Heart left ventricle (tissue), 16 donors: Measurements from ENCODE around the gene NEURL4. TPM values are rescaled to one million over a fixed set of nuclear protein-coding genes. Genes with fewer than 3 reads are reported as not detected.

Experiments
- ATAC-seq, 4 donors: fragments of 200-7000 bp; cut with Tn5 transposase; one replicate each; pipeline ENCODE4 v1.9.1; 2020 to 2022; ENCODE audit warnings: moderate library complexity in 4 of 4, mild to moderate bottlenecking in 3 of 4, moderate number of reproducible peaks in 1 of 4
- DNase-seq, 5 donors: peaks; one replicate each; pipeline ENCODE4 v3.0.0-alpha.2; 2020
- H3K27ac ChIP-seq, 12 donors: fragments of 200-600 bp; sonication (generic) in 4 of 12; one replicate each; pipeline versions ENCODE4 v1.5.0 to v1.8.0; 2016 to 2022; ENCODE audit warnings: mild to moderate bottlenecking in 2 of 12
- H3K27me3 ChIP-seq, 9 donors: fragments of 200-600 bp; sonication (generic) in 2 of 9; one replicate each; pipeline versions ENCODE4 v1.5.1 to v1.8.0; 2016 to 2022; ENCODE audit warnings: mild to moderate bottlenecking in 3 of 9
- H3K36me3 ChIP-seq, 9 donors: fragments of 200-600 bp; sonication (generic) in 2 of 9; one replicate each; pipeline versions ENCODE4 v1.5.0 to v1.8.0; 2018 to 2022; ENCODE audit warnings: mild to moderate bottlenecking in 2 of 9
- H3K4me1 ChIP-seq, 12 donors: fragments of 200-600 bp; sonication (generic) in 4 of 12; one replicate each; pipeline versions ENCODE4 v1.5.0 to v1.8.0; 2016 to 2022; ENCODE audit warnings: mild to moderate bottlenecking in 3 of 12
- H3K4me3 ChIP-seq, 12 donors: fragments of 200-600 bp; sonication (generic) in 4 of 12; one replicate each; pipeline versions ENCODE4 v1.5.0 to v1.8.0; 2017 to 2022; ENCODE audit warnings: mild to moderate bottlenecking in 9 of 12, moderate library complexity in 4 of 12
- H3K9me3 ChIP-seq, 12 donors: fragments of 200-600 bp; sonication (generic) in 4 of 12; one replicate each; pipeline versions ENCODE4 v1.5.0 to v1.8.0; 2016 to 2022; ENCODE audit warnings: mild to moderate bottlenecking in 1 of 12
- CTCF ChIP-seq, 12 donors: fragments of 200-600 bp; sonication (generic) in 4 of 12; IDR thresholded peaks; one replicate each; pipeline versions ENCODE4 v1.5.0 to v1.8.0; 2018 to 2022; ENCODE audit warnings: antibody characterized with exemption in 12 of 12, mild to moderate bottlenecking in 5 of 12
- POLR2A ChIP-seq, 2 donors: fragments of 450-650 bp; IDR thresholded peaks; one replicate each; pipeline ENCODE4 v1.6.1; 2017; ENCODE audit warnings: antibody characterized with exemption in 2 of 2, mild to moderate bottlenecking in 2 of 2, moderate library complexity in 2 of 2
- WGBS, 4 donors: extraction: QIAGEN DNeasy Blood & Tissue Kit in 2 of 4; methylation state at CpG; one replicate each; pipeline versions ENCODE4 v1.1.5 to v1.1.7; 2013 to 2018; 5-methylcytosine and 5-hydroxymethylcytosine counted together
- intact Hi-C, 10 donors: fragments of 100-400 bp; cut with DNase I; formaldehyde crosslinking; loops; one replicate each; pipeline versions ENCODE4 v1.11.1 to v1.14.2; 2022
- polyA plus RNA-seq, 2 donors: library from polyadenylated mRNA; stranded (reverse); fragments of 200-250 nt; gene quantifications; one replicate each; pipeline ENCODE4 v1.2.3, GENCODE V29; 2013
- total RNA-seq, 9 donors: library from RNA; depleted of rRNA in 2 of 9; stranded (reverse); fragments of >200 nt in 2 of 9; fragmentation: NEBNext Ultra II Directional in 3 of 9; extraction: Animal tissue kit (Norgen Biotek cat#: 25700) in 3 of 9; gene quantifications; one replicate each; pipeline versions ENCODE4 v1.1.0 to v1.2.4, GENCODE V29; 2016 to 2023
- donor health status: ischemic (EF 13 %, LVEDD 7.1; RV severe dilation, severe dysfunction).
- donor health status: healthy with polysubstance abuse.
- donor health status: DM: no; HTN: yes; CAD: no.
- donor health status: DM: no; HTN: no; CAD: no.
- donor health status: ischemic (EF 25% LVEDD 6.9; RV normal size, moderate dysfunction).
- donor health status: ischemic (EF 25% LVEDD 5.7; RV mildly dilated, moderate dysfunction).
- donor health status: healthy.
- donor health status: DM: yes; HTN: yes; CAD: no.
- donor health status: ischemic (EF 35%, LVEDD 5.7; RV mildly dilated, moderate dysfunction).
- donor health status: nonischemic (EF 11% LVEDD 7.7; RV severe dilation, severe dysfunction).
- donor health status: DM: yes; HTN: yes; CAD: no.
- donor health status: PGD.
- donor health status: ischemic (EF 29% LVEDD 5.4; RV normal size, mild dysfunction).
- donor health status: nonischemic (EF 23%, LVEDD 6.1; RV moderate dilation, normal function).

The NEURL4 gene
- total and polyA plus RNA-seq, 11 donors: 13.6 to 39.2 (median 27.6) TPM

GRCh38 chr17:7355573-7355972 is 26.4 kb upstream of the NEURL4 start:
- intact Hi-C loops: loop anchor here (2.0 to 10.0 kb wide), 13 partner anchors 37 to 329 kb away; partner anchors contain the start of genes FGF11 (in 5 of the 10), TMEM102 (in 5 of the 10), PLSCR3 (in 4 of the 10) and MPDU1 (in 2 of the 10)
- no peak for ATAC-seq
- H3K9me3 ChIP-seq: no peaks in the 10 kb centered on the region
- no peaks in the 10 kb centered on the region for H3K36me3 ChIP-seq
- no peak overlapping the region for H3K4me3 ChIP-seq
- DNase-seq: no peak
- no peak for TF ChIP-seq POLR2A (IDR thresholded peaks at IDR 0.05)
- TF ChIP-seq CTCF (IDR thresholded peaks at IDR 0.05): no peak
- H3K27ac ChIP-seq: peak overlapping the region in 4 of 12 donors; percentile 11 to 47 (median 38)
- H3K4me1 ChIP-seq: peaks cover 0 to 48% (median 26%) of the 10 kb centered on the region in 12 donors
- WGBS, 4 donors: 71 to 83% (median 78%) methylated on average over 8 of the region's 8 CpGs
- H3K27me3 ChIP-seq: no peaks in the 10 kb centered on the region

GRCh38 chr17:7355053-7355452 is 25.9 kb upstream of the NEURL4 start, which contains the start of gene TMEM95:
Gene TMEM95, plus strand, starts transcription at chr17:7355156. Its CDS starts 49 bp downstream, at chr17:7355205.
- Histone ChIP-seq H3K9me3 (no peaks in the 10 kb centered on the region), H3K27me3 (no peaks in the 10 kb centered on the region), H3K27ac (peak within 1 kb of the TSS in 5 of 12 donors; percentile 11 to 47 (median 37)), H3K4me1 (peaks cover 0 to 53% (median 29%) of the 10 kb centered on the region in 12 donors), H3K36me3 (no peaks in the 10 kb centered on the region), H3K4me3 (no peak within 1 kb of the TSS)
- TF ChIP-seq POLR2A (IDR thresholded peaks at IDR 0.05) (no peak), CTCF (IDR thresholded peaks at IDR 0.05) (no peak)
- WGBS, 4 donors: 20 to 51% (median 44%) methylated on average over 1 to 10 of the region's 10 CpGs
- peak in 2 of 4 donors; percentile 14 to 28 for ATAC-seq
- DNase-seq: peak in 4 of 5 donors; percentile 63 to 79 (median 69)
- intact Hi-C loops: loop anchor here (2.0 to 10.0 kb wide), 13 partner anchors 37 to 330 kb away; partner anchors contain the start of genes FGF11 (in 5 of the 10), TMEM102 (in 5 of the 10), PLSCR3 (in 4 of the 10) and MPDU1 (in 2 of the 10)

- Histone ChIP-seq H3K36me3 (no peaks in the 10 kb centered on the region), H3K4me1 (peaks cover 0 to 60% (median 35%) of the 10 kb centered on the region in 12 donors), H3K4me3 (no peak overlapping the region), H3K27me3 (no peaks in the 10 kb centered on the region), H3K27ac (peak overlapping the region in 3 of 12 donors; percentile 34 to 47 (median 37)), H3K9me3 (no peaks in the 10 kb centered on the region)
- 80 to 90% (median 83%) methylated on average over 7 to 9 of the region's 9 CpGs for WGBS, 4 donors
- DNase-seq: no peak
- no peak for ATAC-seq
- TF ChIP-seq POLR2A (IDR thresholded peaks at IDR 0.05): no peak
- intact Hi-C loops: loop anchor here in 9 of 10 donors (2.0 to 10.0 kb wide), 16 partner anchors 48 to 330 kb away; partner anchors contain the start of genes MPDU1 (in 3 of the 9), POLR2A (in 3 of the 9), SENP3 (in 3 of the 9) and SLC35G6 (in 3 of the 9)
These were observed 25.2 kb upstream of the NEURL4 start for GRCh38 chr17:7354262-7354843.

- TF ChIP-seq POLR2A (IDR thresholded peaks at IDR 0.05) (no peak), CTCF (IDR thresholded peaks at IDR 0.05) (no peak)
- 86 to 89% (median 88%) methylated on average over 22 to 37 of the region's 37 CpGs for WGBS, 4 donors
- ATAC-seq: no peak
- Histone ChIP-seq H3K4me1 (peaks cover 0 to 67% (median 38%) of the 10 kb centered on the region in 12 donors), H3K9me3 (no peaks in the 10 kb centered on the region), H3K36me3 (peaks cover 0 to 4% (median 0%) of the 10 kb centered on the region in 9 donors), H3K27ac (peak overlapping the region in 10 of 12 donors; percentile 95 to 100 (median 98)), H3K27me3 (no peaks in the 10 kb centered on the region), H3K4me3 (peak overlapping the region in 11 of 12 donors; percentile 68 to 98 (median 89))
- intact Hi-C loops: loop anchor here in 9 of 10 donors (2.0 to 10.0 kb wide), 18 partner anchors 42 to 332 kb away; partner anchors contain the start of genes POLR2A (in 4 of the 9), MPDU1 (in 3 of the 9), SENP3 (in 3 of the 9) and SLC35G6 (in 3 of the 9)
- peak in 2 of 5 donors; percentile 28 to 31 for DNase-seq
These were observed 23.9 kb upstream of the NEURL4 start for GRCh38 chr17:7352910-7353635.
